Stomach smooth muscle (tissue), 2 donors: Measurements from ENCODE around the gene GLE1.

ENCODE experiments used
- H3K27ac ChIP-seq: one replicate; pipeline ENCODE4 v1.7.0; 2013; ENCODE audit warnings: mild to moderate bottlenecking, low read length, inconsistent platforms
- H3K27me3 ChIP-seq, 2 donors: one replicate each; pipeline ENCODE4 v1.7.0; 2013; ENCODE audit warnings: low read length in 2 of 2; ENCODE audit not compliant: insufficient read depth in 2 of 2, control insufficient read depth in 1 of 2
- H3K36me3 ChIP-seq, 2 donors: one replicate each; pipeline ENCODE4 v1.7.0; 2013; ENCODE audit warnings: low read length in 2 of 2; ENCODE audit not compliant: control insufficient read depth in 2 of 2, insufficient read depth in 2 of 2
- H3K4me1 ChIP-seq: one replicate; pipeline ENCODE4 v1.7.0; 2013; ENCODE audit warnings: low read length; ENCODE audit not compliant: control insufficient read depth, insufficient read depth
- H3K4me3 ChIP-seq, 2 donors: one replicate each; pipeline ENCODE4 v1.7.0; 2013; ENCODE audit warnings: low read length in 2 of 2
- H3K9ac ChIP-seq, 2 donors: one replicate each; pipeline ENCODE4 v1.7.0; 2013; ENCODE audit warnings: low read length in 2 of 2, mild to moderate bottlenecking in 1 of 2
- H3K9me3 ChIP-seq, 2 donors: one replicate each; pipeline ENCODE4 v1.7.0; 2013; ENCODE audit warnings: low read length in 2 of 2; ENCODE audit not compliant: control insufficient read depth in 2 of 2
- donor health status: healthy.
- donor health status: Pancreatic carcinoma.

GLE1 gene

DNA sequence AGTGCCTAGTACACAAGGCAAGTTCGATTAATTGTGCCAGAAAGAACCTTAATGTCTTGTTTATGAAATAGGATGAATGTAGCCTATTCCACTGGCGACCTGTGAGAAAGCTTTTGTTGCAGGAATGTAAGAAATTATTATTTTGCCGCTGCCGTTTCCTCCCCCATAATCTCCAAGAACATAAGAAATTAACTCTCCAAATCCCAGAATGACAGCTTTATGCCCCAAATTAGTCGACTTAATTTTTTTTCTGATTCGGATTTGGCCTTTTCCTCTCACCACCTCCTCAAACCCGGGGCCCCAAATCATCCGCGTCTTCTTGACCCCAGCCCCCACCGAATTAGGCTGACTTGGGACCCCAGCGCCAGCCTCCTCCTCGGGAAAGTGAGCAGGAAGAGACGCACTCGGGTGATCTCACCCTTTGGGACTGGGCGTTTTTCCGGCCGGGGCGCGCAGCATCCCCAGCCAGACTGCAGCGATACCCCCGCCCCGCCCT lies 47.2 kb downstream of the GLE1 start:
- Histone ChIP-seq H3K4me1 (peaks cover 45% of the 10 kb centered on the region), H3K9ac (peak overlapping the region; percentile 63 to 68), H3K9me3 (no peaks in the 10 kb centered on the region), H3K36me3 (peaks cover 0 to 2% of the 10 kb centered on the region in 2 donors), H3K27me3 (no peaks in the 10 kb centered on the region), H3K4me3 (peak overlapping the region; percentile 65 to 85), H3K27ac (peak overlapping the region; percentile 94)

DNA sequence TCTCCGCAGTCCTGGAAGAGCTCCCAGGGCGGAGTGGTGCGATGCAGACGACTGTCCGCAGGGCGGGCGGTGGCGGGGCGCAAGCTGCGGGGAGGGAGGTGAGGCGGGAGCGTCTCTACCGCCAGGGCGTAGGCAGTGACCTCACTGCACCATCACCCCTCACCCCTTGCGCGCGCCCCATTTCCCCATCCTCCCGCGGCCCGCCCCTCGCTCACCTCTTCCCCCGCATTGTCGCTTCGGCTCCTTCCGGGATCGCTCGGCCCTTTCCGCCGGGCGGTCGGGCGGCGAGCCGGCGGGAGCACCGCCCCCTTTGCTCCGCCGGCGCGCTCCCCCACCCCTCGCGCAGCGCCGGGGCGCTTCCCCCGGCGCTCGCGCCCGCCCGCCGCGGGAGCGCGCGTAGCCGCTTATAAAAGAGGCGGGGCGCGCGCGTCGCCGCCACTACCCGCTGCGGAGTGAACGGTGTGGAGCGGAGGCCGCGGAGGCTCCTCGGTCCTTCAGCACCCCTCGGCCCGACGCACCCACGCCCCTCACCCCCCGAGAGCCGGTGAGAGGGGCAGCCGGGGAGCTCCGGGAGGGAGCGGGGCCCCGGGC lies 47.7 kb downstream of the GLE1 start, which contains the start of gene SPTAN1:
Gene SPTAN1, plus strand, starts transcription at position 435 of the 591 bp plus-strand sequence. CDS start 14,154 bp downstream, outside the sequence.
- Histone ChIP-seq H3K4me3 (peak within 1 kb of the TSS; percentile 79 to 85), H3K4me1 (peaks cover 45% of the 10 kb centered on the region), H3K27ac (peak within 1 kb of the TSS; percentile 94), H3K27me3 (no peaks in the 10 kb centered on the region), H3K9me3 (no peaks in the 10 kb centered on the region), H3K36me3 (peaks cover 0 to 2% of the 10 kb centered on the region in 2 donors), H3K9ac (peak within 1 kb of the TSS; percentile 80 to 82)

DNA sequence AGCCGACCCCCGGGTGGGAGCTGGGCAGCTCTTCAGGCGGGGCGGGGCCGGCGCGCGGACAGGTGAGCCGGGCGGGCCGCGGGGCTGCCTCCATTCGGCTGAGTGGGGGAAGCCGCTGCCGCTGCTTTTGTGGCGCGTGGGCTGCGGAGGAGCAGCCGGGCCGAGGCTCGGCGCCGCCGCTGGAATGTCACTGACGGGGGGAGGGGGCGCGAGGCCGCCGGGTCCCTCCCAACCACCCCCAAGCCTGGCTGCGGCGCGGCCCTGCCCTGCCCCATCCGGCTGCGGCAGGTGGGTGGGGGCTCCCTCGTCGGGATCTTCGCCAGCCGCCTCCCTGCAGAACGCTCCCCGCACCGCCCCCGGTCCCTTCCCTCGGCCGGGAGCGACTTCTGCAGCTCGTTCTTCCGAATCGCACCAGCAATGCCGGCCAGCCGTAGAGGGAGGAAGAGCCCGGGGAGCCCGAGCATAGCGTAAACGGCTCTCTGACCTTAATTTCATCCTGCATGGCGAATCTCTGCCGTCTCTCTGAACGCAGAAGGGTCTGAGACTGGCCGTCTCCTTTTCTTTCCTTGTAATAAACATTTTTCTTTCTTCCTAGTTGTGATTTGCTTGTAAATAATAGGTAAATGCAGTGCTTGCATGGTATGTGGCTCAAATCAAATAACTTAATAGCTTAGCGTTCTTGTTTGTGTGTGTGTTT lies 48.4 kb downstream of the GLE1 start:
- peak overlapping the region; percentile 80 to 82 for H3K9ac ChIP-seq
- peaks cover 45% of the 10 kb centered on the region for H3K4me1 ChIP-seq
- no peaks in the 10 kb centered on the region for H3K9me3 ChIP-seq
- H3K36me3 ChIP-seq: peaks cover 0 to 2% of the 10 kb centered on the region in 2 donors
- H3K4me3 ChIP-seq: peak overlapping the region; percentile 79 to 85
- H3K27me3 ChIP-seq: no peaks in the 10 kb centered on the region
- H3K27ac ChIP-seq: peak overlapping the region; percentile 89

DNA sequence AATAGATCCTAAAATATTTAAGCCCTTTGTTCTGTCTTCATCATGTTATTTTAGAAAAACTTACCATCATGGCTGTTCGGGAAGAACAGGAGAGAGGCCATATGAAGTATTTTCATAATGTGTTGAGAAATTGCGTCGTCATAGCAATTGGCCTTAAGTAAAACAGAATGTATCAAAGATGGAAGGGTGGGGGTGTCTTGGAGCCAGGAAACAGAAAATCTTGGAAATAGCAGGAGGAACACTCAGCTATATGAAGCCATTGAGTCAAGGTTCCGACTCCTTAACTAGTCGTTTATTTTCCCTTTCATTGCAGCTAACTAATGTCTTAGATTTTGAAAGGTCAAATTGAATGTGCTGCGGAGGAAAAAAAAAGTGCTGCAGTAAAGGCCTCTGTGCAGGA lies 49.2 kb downstream of the GLE1 start:
- H3K9ac ChIP-seq: peak overlapping the region; percentile 80 to 82
- peaks cover 0 to 2% of the 10 kb centered on the region in 2 donors for H3K36me3 ChIP-seq
- peak overlapping the region; percentile 89 for H3K27ac ChIP-seq
- H3K4me1 ChIP-seq: peaks cover 51% of the 10 kb centered on the region
- H3K4me3 ChIP-seq: peak overlapping the region; percentile 79 to 85
- H3K27me3 ChIP-seq: no peaks in the 10 kb centered on the region
- no peaks in the 10 kb centered on the region for H3K9me3 ChIP-seq

DNA sequence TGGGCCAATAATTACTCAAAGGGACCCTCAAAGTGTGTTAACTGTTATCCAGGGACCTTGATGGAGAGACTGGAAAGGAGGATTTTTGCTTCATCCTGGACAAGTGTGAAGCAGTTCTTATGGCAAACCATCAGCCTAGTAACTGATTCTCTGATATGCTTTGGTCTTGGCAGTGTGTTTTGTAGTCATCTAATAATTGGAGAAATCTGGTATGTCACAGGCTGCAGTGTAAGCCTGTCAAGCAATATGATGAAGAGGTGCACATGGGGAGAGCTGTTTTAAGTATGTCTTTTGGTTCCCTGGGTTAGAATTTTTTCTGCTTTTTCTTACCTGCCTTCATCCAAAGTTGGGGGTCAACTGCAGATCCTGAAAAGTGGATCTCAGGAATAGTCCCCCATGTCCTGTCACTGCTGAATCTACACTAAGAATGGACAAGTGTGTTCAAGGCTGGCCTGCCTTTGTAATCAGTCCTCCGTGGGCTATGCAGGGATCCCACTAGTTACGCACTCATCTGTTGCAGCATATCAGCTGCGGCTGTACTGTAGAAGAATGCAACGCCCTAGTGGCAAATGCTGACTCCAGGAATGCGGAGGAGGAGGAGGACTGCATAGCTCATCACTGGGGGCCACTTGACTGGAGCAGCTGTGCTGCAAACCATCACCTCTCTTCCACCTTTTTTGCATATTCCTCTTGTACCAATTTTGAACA lies 49.8 kb downstream of the GLE1 start:
- peak overlapping the region; percentile 36 to 82 for H3K9ac ChIP-seq
- H3K9me3 ChIP-seq: no peaks in the 10 kb centered on the region
- H3K4me3 ChIP-seq: peak overlapping the region; percentile 79 to 85
- peaks cover 56% of the 10 kb centered on the region for H3K4me1 ChIP-seq
- H3K36me3 ChIP-seq: peaks cover 0 to 2% of the 10 kb centered on the region in 2 donors
- H3K27ac ChIP-seq: peak overlapping the region; percentile 89
- H3K27me3 ChIP-seq: no peaks in the 10 kb centered on the region

DNA sequence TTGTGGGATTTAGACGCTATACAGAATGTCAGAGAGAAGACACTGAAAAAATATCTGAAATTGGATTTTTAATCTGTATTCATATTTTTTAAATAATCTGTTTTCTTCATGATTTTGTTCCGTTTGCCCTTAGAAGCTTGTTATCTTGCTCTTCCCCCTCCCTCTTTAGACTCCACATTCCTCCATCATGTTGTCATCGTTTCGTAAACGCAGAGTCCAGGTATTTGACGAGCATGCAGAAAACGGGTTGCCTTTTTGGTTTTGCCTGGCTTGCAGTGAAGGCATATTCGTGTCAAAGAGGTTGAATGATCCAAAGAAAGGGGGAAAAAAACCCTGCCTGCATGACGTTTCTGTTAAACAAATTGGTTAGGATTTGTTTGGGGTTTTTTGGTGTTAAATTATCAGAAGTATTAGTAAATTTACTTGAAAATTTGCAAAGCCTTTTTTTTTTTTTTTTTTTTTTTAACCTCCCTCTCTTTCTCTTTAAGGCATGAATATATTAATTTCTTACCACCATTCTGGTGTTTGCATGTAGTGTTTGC lies 50.7 kb downstream of the GLE1 start:
- Histone ChIP-seq H3K27ac (peak overlapping the region; percentile 89), H3K4me3 (peak overlapping the region in 1 of 2 donors; percentile 79)

DNA sequence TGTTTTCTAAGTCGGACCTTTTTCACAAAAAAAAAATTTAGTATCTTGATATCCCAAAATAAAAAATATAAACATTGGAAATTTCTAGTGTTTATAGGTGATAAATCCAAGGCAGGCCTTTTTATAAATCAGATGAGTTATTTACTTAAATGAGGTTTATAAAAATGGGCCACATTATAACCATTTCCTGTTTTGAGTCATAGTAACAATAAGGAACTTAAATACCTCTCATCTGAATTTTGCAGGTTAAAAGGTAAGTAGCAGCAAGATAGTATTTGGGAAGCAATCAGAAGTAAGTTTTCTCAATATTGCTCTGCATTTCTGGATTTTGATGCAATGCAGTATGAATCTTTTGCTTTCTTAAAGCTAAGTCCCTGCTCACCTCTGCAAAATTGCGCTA lies 51.8 kb downstream of the GLE1 start:
- H3K27ac ChIP-seq: no peak overlapping the region
- peaks cover 0 to 2% of the 10 kb centered on the region in 2 donors for H3K36me3 ChIP-seq
- no peak overlapping the region for H3K9ac ChIP-seq
- no peaks in the 10 kb centered on the region for H3K9me3 ChIP-seq
- H3K4me3 ChIP-seq: no peak overlapping the region
- H3K27me3 ChIP-seq: no peaks in the 10 kb centered on the region
- H3K4me1 ChIP-seq: peaks cover 40% of the 10 kb centered on the region

More for the DNA sequence above, 50.7 kb downstream of the GLE1 start:
- peaks cover 51% of the 10 kb centered on the region for H3K4me1 ChIP-seq
- no peaks in the 10 kb centered on the region for H3K9me3 ChIP-seq
- H3K27me3 ChIP-seq: no peaks in the 10 kb centered on the region
- H3K36me3 ChIP-seq: peaks cover 0 to 2% of the 10 kb centered on the region in 2 donors
- peak overlapping the region in 1 of 2 donors; percentile 82 for H3K9ac ChIP-seq

DNA sequence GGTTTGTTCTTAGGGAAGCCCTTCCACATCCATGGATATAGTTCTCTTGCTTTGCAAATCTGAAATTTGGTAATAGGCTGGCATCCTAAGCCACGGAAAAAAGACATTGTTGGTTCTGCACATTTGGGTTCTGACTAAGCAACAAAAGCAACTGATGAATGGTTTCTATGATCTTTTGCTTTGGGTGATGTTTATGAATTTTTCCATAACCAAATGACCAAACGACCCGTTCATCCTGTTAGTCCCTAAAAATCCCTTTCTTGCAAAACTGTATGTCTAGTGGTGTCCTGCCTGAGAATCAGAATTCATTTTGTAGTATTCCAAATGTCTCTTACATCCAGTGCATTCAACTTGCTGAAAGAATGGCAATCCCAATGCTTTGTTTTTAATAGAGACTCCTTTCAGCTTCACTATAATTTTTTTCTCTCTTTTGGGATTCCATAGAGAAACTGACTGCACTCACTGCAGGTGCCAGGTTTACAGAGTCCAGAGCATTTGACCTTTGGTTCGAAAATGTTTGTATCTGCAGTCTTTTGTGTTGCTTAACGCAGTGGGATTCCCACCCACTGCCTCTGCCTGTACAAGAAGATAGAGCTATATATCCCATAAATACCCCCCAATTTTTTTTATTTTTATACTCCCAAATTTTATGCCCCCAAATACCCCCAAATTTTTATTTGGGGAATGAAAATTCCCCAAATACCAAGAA lies 52.6 kb downstream of the GLE1 start:
- peak overlapping the region; percentile 7 for H3K27ac ChIP-seq
- no peaks in the 10 kb centered on the region for H3K27me3 ChIP-seq
- no peaks in the 10 kb centered on the region for H3K9me3 ChIP-seq
- peaks cover 0 to 2% of the 10 kb centered on the region in 2 donors for H3K36me3 ChIP-seq
- peaks cover 34% of the 10 kb centered on the region for H3K4me1 ChIP-seq
- H3K4me3 ChIP-seq: no peak overlapping the region
- H3K9ac ChIP-seq: no peak overlapping the region

DNA sequence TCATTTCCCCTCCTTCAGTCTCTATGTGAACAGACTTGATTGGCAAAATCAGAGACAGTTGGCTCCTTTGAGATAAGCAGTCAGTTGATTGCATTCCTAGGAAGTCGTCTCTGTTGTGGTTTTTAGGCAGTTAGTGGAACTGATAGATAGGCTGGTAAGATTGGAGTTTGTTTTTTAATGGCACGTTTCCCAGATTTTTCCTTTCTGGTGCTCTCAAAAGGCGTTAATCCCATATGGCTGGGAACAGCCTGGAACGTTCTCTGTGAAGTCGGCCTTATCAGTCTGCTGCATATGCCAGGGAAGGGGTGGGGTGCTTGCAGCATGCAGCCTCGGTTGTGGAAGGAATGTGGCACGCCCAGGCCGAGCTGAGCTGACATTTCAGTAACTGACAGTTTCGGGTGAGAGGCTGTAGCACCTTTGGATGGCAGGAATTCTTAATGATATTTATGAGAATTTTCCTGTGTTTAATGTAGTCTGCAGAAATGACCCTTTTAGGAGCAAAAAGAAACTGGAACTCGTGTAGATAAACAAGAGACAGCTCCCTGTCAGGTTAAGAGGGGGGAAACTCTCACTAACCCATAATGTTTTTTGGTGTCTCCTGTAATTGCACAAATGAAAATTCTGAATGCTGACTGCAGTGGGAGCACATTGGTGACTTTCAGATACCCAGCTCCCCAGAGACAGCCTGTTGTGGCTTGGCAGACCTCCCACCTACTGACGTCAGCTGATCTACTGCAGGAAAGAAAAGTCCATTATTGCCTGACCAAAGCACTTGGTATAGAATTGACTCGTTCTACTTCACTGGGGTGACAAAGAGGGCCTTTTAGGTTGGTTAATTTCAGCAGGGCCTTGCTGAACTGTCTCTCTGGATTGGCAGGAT lies 54.2 kb downstream of the GLE1 start:
- Histone ChIP-seq H3K9ac (peak overlapping the region in 1 of 2 donors; percentile 12), H3K4me1 (peaks cover 32% of the 10 kb centered on the region), H3K4me3 (peak overlapping the region; percentile 17 to 58), H3K9me3 (no peaks in the 10 kb centered on the region), H3K27me3 (no peaks in the 10 kb centered on the region), H3K36me3 (peaks cover 2 to 3% of the 10 kb centered on the region in 2 donors), H3K27ac (peak overlapping the region; percentile 73)
